ENCODE data around the gene STAU1.
"Not testable (repeated sequence)": the region's sequence is repeated elsewhere in the genome, so short reads cannot be mapped to it uniquely, and the experiment has no call there.

Gene STAU1

DNA sequence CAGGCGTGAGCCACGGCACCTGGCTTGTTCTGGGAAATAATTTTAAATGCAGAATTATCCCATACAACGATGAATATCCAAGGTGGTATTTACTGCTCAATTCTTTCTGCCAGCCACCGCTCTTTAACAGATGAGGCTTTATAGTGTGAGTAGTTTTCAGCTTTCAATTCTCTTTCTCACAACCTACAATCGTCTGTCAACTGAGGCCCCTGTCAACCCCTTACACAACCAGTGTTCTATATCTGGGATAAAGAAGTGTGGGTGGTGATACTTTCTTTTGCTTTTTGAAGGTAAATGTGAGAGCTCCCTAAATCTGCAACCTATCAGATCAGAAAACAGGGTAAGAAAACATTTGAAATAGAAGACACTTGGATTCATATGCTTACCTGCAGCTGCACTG lies 22.5 kb downstream of the STAU1 start:
- DNase-seq (ENCODE audit: low read depth in 2 of 2), result no peak

DNA sequence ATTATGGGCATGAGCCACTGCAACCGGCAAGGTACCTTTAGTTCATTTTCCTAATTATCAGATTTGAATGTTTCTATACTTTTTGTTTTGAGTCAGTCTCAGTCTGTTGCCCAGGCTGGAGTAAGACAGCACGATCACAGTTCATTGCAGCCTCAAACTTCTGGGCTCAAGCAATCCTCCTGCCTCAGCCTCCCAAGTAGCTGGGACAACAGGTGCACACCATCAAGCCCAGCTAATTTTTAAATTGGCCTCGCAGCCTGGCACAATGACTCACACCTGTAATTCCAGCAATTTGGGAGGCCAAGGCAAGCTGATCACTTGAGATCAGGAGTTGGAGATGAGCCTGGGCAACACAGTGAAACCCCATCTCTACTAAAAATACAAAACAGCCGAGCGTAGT lies 24.4 kb downstream of the STAU1 start:
- no peak for DNase-seq (ENCODE audit: low read depth in 2 of 2)

DNA sequence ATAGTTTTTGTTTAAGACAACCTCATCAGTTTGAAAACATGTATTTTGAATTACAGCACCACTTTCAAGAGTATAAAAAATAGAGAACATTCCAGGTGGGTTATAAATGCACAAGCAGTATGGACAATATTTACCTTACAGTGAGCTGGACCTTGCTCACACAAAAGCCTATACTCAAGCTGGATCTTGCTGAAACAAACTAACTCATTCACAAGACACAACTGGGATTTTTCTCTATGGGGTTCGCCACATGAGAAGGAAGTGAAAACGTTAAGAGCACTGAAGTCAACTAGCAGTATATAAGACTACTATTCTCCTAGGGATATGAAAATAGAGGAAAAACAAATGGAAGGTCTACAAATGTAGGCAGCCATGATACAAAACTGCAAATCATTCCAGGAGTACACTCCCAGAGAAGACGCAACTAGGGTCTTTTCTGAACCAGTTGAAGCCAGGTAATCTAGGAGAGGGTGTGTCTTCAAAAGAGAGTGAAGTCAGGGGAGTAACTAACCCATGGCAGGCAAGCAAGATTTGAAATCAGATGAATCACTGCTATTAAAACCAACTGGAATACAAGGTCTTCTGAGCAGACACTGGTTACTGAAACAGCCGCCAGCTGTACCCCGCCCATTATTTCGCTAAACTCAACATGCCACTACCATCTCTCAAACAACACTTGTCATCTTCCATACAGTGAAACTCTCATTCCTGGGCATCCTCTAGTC lies 26.5 kb downstream of the STAU1 start:
- no peak for DNase-seq (ENCODE audit: low read depth in 2 of 2)

DNA sequence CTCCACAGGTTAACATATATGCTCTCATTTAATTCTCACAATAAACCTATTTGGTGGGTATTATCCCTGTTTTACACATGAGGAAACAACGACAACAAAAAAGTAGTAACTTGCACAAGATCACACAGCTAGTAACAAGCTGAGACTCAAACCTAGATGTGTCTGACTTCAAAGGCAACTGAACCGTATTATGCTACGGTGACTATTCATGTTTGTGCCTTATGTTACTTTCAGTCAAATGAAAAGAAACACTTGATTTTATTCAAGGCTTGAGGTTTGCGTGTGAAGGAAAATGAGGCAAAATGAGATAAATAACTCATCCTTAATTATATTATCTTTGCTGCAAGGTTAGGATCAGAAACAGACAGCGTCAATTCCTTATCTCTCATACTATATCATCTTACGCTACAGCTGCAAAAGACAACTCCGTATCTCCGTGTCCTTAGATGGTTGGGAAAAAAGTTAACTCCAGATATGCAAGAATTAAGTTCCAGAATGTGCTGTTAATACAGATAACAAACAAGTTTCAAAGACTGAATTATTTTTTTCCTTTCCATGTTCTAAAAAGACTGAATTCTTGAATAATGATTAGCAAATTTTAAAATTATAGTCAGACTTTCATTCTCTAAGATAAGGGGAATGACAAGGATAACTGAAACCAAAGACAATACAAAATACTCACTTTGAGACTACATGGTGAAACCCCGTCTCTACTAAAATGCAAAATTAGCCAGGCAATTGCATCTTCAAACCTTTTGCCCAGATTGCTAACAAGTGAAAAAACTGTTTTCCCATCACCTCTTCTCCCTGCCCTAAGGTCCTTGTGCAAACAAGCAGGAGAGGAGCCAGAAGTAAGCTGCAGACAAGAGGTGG lies 27.8 kb downstream of the STAU1 start:
- DNase-seq (ENCODE audit: low read depth in 2 of 2), result no peak

DNA sequence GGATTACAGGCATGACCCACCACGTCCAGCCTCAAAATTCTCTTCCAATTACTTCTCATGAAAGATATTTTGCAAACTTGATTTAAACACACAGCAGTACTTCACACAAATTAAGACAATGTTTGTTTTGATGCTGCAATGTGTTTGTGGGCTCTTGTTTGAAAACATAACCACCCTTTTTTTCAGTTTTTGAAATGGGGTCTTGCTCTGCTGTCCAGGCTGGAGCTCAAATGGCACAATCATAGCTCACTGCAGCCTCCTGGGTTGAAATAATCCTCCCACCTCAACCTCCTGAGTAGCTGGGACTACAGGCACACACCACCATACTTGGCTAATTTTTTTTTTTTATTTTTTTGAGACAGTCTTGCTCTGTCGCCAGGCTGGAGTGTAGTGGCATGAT lies 31.0 kb downstream of the STAU1 start:
- DNase-seq (ENCODE audit: low read depth in 2 of 2), result no peak

DNA sequence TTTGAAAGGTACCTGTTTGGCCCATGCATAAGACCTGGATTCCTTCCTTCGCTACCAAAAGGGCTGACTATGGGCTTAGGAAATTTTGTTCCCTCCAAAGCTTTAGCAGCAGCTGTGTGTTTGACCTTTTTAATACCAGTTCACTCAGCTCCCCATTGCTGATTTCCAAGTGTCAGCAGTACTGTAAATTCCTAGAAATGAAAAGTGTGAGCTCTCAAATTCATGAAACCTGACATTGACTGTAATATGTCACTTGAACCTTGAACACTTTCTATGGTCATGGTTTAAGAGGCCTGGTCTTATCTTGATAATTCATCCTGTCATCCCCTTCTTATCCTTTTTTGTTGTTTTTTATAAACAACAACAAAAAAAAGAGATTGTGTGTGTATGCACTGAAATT lies 31.7 kb downstream of the STAU1 start:
- DNase-seq (ENCODE audit: low read depth in 2 of 2), result no peak

DNA sequence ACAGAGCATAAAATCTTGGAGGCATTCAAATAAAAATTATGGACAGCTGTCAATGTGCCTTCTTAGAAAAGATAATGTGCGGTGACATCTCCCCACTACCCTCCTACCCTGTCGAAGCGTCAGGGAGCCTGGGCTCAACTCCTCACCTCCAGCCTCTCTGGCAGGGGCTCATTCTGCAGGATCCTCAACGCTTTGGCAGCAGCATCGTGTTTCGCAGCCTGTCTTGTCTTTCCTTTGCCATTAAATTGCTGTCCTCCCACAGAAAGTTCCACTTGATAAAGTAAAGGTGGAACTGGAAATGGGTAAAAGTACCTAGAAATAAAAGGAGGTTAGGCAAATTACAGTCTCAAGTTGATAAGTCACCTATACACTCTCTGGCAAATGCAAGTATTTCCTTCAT lies 36.7 kb downstream of the STAU1 start:
- DNase-seq (ENCODE audit: low read depth in 2 of 2), result no peak

DNA sequence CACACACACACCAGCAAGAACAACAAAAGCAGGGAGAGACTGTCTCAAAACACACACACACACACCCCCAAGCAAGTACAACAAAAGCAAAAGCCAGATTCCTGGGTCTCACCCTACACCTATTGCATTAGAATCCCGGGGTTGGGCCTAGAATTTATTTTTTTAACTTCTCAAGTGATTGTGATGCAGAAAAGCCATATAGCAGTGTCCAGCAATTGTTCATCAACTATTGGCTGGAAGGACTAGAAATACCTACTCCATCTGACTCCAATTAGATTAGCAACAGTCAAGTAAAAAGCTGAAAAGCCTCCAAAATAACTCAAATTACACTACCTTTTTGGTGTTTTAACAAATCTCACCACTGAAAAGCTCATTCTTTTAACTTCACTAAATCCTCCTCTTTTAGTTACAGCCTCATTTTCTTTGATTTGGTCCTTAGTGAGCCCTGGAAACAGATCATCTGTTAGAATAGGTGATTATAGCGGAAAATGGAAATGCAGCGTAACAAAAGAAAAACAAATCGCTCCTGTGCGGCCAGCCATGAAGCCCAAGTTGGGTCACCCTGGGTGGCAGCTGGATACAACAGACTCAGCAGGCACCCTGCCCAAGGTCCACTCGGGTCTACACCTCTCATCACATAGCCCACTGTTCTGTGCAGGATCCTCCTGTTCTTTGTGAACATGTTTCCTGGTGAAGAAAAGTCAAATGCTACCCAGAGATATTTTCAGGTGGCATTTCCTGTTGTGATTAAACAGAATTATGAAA lies 38.7 kb downstream of the STAU1 start:
- no peak for DNase-seq (ENCODE audit: low read depth in 2 of 2)

DNA sequence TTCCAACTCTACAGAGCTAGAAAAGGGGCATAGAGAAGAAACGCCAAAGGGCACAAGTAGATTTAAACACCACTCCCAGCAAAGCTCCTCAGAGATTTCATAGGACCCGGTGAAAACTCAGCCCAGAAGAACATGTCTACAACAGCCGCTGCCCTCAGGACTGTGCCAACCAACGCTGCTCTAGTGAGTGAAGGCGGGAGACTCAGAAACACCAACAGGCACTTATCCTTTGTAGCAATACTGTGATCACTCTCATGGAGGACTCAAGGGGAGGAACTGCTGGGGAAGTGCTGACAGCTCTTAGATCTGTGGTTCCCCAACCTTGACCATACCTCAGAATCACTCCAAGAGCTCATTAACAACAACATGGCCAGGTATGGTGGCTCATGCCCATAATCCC lies 39.5 kb downstream of the STAU1 start:
- no peak for DNase-seq (ENCODE audit: low read depth in 2 of 2)

DNA sequence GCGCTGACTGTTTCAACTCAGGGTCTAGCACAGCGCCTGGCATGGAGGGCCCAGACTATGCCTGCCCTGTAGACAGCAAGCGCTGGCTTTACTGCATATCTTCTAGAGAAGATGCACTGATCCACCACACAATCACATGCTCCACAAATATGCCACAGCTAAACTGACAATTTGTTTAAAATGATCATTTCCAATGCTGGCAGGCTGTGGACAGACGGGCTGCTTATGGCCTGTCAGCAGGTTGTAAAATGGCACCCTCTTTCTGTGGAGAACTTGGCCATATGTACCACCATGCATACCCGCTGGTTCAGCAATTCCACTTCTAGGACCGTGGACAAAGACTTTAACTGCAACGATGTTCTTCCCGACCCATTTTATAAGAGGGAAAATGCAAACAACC lies 40.8 kb downstream of the STAU1 start:
- no peak for DNase-seq (ENCODE audit: low read depth in 2 of 2)

DNA sequence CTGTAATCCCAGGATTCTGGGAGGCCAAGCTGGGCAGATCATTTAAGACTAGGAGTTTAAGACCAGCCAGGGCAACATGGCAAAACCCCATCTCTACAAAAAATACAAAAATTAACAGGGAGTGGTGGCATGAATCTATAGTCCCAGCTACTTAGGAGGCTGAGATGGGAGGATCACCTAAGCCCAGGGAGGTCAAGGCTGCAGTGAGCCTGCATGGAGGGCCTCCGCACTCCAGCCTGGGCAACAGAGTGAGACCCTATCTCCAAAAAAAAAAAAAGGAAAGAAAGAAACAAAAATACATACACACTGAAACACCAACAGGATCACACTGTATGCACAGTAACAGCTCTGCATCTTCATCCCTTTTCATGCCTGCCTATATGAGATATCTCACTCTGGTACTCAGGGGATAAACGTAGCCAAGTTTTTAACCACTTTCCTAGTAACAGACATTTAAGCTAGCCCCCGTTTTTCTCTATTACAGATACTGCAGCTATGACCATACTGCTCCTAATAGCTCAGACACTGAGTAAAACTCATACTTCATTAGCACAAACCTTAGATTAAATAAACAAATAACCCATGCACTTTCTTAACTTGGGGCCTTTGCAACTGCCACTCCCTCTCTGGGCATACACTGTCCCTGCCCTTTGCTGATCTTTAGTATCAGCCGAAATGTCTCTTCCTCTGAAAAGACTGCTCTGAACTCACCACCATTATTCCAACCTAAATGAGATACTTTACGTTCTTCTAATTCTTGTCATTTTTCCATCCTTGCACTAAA lies 41.5 kb downstream of the STAU1 start:
- no peak for DNase-seq (ENCODE audit: low read depth in 2 of 2)

DNA sequence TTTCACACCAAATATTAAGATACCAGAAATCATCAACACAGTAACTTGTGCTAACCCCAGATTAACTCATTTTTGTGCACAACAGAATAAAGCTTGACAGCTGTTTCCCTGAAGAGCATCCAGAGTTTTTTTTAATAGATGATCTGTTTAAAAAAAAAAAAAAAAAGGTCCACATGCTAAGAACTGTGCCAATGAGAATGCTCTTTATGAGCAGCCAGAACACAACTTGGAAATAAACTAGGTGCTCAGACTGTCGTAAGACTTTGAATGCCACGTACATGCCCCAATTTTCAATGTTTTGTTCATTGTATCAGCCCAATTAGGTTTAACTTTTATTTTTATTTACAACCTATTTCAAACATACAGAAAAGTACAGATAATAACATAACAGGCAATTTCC lies 47.3 kb downstream of the STAU1 start:
- no peak for DNase-seq (ENCODE audit: low read depth in 2 of 2)

DNA sequence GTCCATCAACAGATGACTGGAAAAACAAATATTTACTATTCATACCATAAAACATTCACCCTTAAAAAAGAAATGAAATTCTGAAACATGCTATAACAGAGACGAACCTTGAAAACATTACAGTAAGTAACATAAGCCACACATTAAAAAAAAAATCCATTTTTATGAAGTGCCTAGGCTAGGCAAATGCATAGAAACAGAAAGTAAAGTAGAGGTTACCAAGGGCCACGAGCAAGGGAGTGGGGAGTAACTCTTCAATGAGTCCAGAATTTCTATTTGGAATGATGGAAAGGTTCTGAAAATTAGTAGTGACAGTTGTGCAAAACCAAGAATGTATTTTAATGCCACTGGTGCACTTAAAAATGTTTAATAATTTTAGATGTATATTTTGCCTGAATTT lies 47.7 kb downstream of the STAU1 start:
- DNase-seq (ENCODE audit: low read depth in 2 of 2), result no peak

DNA sequence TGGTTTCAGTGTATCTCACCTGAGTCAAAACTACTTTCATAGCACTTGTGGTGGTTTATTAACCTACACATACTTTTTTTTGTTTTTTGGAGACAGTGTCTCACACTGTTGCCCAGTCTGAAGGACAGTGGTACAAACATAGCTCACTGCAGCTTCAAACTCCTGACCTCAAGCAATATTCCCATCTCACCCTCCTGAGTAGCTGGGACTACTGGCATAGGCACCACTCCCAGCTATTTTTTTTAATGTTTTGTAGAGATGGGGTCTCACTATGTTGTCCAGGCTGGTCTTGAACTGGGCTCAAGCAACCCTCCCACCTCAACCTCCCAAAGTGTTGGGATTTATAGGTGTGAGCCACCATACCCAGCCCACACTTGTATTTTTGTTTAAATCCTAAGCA lies 49.7 kb downstream of the STAU1 start:
- no peak for DNase-seq (ENCODE audit: low read depth in 2 of 2)

DNA sequence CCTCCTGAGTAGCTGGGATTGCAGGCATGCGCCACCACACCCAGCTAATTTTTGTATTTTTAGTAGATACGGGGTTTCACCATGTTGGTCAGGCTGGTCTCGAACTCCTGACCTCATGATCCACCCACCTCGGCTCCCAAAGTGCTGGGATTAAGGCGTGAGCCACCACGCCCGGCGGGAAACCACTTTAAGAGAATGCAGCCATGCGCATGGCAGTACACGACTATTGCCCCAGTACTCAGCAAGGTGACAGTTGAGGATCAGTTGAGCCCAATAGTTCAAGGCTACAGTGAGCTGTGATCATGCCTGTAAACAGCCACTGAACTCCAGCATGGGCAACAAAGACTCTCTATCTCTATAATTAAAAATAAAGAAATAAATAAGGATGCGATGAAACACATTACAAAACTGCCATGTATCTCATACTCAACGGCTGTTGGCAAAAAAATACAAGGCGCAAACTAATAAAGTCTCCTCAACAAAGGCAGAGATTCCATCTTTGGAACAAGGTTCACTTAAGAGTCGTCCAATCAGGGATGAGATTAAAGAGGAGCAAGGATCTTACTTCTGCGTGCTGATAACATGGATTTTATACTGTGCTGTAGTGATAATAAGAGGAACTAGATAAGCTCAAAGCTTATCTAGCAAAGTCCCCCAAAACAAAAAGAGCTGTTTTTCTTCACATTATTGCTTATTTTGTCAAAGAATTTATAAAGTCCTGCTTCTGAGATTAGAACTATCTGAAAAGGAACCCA lies 51.1 kb downstream of the STAU1 start:
- no peak for DNase-seq (ENCODE audit: low read depth in 2 of 2)

DNA sequence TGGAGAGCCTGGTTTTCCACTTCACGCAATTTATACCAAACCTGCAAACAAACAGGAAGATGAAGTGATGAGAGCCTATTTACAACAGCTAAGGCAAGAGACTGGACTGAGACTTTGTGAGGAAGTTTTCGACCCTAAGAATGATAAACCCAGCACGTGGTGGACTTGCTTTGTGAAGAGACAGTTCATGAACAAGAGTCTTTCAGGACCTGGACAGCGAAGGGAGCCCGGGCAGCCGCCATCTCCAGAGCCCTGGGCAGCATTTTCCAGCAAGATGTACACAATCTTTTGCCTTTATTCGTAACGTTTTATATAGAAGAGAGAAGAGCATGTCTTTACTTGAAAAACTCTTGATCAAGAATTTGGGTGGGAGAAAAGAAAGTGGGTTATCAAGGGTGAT lies 53.3 kb downstream of the STAU1 start:
- DNase-seq (ENCODE audit: low read depth in 2 of 2), result not testable (repeated sequence)

DNA sequence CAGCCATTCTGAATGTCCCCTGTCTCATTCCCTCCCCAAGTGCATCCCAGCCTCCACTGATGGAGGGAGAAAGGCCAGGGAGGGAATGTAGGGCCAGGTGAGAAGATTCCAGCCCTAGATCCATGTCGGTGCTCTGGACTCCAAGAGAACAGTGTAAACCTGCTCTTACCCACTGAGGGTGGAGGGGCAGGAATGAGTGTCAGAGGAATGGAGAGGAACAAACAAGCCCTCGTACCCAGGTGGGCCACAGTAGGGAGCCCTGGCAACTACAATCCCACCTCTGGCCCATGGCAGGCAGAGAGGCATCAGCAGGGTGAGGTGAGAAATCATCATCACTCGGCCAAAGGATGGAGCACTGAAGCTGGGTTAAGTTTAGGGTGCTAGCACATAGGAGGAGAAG lies 54.6 kb downstream of the STAU1 start:
- DNase-seq (ENCODE audit: low read depth in 2 of 2), result no peak

DNA sequence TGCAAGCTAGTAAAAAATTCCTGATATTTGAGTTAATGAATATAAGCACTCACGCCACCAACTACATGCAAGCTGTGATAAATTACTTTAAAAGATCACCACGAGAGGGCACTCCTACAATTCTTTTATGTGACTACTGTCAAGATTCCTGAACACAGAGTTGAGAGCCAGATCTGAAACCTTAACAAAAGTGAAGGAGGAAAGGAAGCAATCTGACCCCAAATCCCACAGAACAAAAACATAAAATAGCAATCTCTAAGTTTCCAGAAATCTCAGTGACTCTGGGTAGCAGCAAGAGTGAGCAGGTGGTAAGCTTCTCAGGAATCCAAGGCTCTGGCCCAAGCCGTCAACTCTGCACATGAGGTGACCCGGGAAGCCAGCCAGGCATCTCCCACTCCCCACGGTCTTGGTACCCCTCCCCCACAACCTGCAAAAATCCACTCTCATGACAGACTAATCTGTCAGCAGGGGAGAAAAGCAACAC lies 55.1 kb downstream of the STAU1 start:
- DNase-seq (ENCODE audit: low read depth in 2 of 2), result no peak

DNA sequence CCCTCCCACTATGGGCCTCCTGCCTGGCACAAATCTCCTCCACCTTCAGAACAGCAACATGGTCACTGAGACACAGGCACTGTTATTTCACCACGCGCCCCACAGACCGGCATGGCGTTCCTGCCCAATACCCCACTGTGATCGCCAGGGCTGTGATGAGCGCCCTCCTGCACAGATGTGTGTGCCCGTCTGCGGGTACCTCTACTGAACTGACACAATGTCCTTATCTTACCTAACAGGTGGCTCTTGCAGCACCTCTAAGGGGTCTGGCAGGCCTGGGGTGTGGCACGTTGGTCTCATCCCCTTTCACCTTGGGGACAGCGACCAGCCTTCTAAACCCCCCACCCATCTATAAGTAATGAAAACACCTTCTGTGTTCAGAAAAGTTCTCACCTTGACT lies 64.2 kb downstream of the STAU1 start:
- DNase-seq (ENCODE audit: low read depth in 2 of 2), result no peak

DNA sequence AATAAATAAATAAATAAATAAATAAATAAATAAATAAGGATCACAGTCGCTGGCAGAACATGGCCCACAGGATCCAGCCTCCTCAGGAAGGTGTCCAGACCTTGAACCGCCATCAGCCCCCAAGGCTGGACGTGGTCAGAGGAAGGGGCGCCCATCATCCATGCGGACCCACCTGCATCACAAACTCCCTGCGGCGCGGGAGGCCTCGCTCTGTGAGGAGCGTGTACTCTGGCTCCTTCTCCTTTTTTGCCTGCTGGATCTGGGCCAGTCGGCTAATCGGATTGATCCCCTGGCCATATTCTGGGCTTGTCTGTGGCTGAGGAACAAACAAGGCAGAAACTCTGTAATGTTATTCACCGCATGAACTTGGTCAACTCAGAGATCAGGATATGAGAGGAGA lies 65.2 kb downstream of the STAU1 start:
- no peak for DNase-seq (ENCODE audit: low read depth in 2 of 2)

DNA sequence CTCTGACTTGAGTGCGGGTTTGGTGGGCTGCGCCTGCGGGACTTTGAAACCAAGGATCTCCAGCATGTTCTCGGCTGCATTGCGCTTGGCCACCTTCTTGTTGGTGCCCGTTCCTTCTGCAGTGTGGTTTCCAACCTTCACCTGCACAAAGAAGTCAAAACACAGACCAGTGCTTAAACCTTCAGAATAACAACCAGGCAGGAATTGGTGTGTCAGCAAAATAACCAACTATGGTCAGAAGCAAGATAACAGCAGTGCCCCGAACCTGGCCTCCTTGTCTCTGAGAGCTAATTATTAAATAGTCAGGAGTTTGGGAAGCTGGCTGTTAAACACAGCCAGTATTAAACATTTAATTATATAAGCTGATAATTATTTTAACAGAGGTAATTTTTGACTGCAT lies 68.1 kb downstream of the STAU1 start:
- DNase-seq (ENCODE audit: low read depth in 2 of 2), result no peak

Data from stimulated activated CD4-positive, alpha-beta T cell treated with anti-CD3 and anti-CD28 coated beads, Interleukin-1b, Interleukin-23, amount 100 ng/mL, for 1 hour (primary cell).